Stimulated activated CD4-positive, alpha-beta T cell treated with anti-CD3 and anti-CD28 coated beads, Interleukin-15, amount 100 ng/mL, for 48 hours (primary cell): ENCODE measurements around the gene TBL1X.
A peak's percentile ranks its signal among the peaks of the same experiment; 100 is the strongest.

Source experiments
- DNase-seq, 2 donors: peaks; one replicate each; pipeline ENCODE4 v3.0.0-alpha.2; 2020; ENCODE audit warnings: low read depth in 2 of 2

Gene TBL1X

DNA sequence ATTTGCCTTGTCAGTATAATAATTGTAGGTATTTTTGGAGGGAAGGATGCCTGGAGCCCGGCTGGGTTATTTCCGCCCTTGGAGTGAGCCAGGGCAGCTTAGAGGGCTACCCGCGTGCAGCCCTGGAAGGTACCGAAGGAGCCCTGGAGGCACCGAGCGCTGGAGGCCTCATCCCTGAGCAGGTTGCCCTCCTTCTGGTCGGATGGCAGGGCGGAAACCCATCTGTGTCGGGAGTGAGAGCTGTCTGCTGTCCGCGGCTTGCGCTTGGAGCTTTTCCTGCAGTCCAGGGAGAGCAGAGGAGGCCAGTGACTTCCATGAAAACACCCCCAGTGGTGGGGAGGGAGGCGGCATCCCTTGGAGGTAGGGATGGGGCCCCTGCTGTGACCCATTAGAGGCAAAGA lies 122.1 kb downstream of the TBL1X start:
- DNase-seq, result no peak

GRCh38 chrX:9587642-9588041 lies 122.8 kb downstream of the TBL1X start:
- DNase-seq, result no peak

- no peak for DNase-seq
Measured at GRCh38 chrX:9591496-9591895, 126.6 kb downstream of the TBL1X start.

GRCh38 chrX:9593756-9594155 lies 128.9 kb downstream of the TBL1X start:
- DNase-seq, result no peak

- DNase-seq, result no peak
Measured at GRCh38 chrX:9595174-9595573, 130.3 kb downstream of the TBL1X start.

DNA sequence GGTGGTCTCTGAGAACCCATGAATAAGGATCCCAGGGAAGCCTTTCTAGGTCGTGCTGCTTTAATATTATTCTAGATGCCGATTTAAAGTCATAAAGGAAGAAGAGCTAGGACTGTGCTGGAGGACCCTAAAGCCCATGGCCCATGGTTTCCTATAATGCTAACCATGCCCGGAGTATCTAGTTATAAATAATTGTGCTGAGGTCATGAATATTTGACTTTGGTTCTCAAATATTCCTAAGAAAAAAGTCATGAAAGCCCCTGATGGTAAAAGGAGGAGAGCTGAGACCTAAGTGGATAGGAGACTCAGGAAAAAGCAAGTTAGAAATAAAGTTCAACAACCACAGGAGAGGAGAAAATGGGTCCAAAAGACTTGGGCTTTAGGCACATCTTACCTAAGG lies 132.0 kb downstream of the TBL1X start:
- no peak for DNase-seq

DNA sequence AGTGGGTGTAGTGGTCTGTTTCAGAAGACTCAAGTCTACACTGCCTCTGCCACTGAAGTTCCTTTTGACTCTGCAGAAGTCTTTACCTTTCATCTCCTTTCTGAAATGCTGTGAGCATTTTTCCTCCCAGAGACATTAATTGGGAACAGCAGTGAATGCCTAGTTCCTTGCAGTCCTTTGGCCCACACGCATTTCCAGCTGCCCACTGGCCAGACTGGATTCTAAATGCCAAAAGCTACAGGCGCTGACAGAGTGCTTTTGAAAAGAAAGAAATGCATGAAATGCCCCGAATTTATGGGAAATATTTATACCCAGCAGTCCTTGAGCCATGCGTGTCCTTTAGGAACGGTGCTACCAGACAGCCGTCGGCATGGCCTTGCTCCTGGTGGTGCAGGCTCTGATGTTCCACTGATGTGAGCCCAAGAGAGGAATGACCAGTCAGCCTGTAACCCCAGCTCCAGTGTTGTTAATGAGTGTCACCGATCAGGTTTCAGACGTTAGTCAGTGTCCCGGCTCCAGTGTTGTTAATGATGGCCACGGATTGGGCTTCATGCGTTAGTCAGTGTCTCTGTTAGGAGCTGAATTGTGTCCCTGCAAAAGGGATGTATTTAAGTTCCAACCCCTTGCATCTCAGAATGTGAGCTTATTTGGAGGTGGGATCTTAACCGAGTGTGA lies 132.6 kb downstream of the TBL1X start:
- no peak for DNase-seq

DNA sequence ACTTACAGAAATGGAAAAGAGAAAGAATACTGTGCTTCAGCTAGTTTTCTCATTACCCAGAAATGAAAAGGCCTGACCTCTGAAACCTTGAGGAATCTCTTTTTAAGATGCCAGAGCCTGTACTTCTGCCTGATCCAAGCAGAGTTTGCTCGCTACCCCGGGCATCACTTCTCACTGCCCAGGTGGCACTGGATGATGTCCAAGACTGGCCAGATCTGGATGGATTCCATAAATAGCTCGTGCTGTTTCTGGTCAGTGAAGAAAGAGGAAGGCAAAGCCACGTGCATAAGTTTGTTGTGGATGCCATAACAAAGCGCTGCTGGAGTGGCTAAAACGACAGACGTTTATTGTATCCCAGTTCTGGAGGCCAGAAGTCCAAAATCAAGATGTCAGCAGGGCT lies 133.5 kb downstream of the TBL1X start:
- DNase-seq, result no peak

DNA sequence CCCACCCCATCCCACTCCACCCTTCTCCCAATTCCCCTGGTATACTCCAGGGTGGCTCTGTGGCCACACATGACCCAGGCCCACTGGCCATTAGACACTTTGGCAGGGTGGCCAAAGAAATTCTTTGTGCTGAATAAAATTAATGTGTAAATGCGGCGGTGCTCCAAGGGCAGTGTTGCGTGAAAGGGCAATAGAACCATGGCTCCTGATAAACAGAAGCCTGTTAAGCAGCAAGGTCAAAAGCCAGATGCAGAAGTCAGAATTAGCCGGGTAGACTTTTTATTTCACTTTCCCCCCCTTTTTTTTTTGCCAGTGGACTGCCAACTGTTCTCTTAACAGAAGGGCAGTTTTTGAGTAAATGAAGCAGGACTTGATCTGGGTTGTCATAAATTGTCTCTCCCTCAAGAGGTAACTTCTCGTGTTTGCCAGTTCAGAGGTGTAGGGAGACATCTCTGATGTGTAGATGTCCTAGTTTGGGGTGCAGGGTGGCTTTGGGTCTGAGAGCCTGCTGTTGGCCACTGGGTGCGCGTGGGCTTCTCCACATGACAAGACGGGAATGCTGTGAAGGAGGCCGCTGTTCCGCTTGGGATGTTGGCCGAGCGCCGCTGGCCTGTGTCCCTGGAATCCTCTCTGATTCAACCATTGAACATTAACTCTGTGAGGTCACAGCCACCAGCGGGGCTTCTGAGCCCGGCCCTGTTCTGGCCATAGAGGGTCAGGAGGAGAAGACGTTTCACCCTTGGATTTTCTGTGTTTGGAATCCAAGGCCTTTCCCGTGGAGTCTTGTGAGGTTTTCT lies 139.5 kb downstream of the TBL1X start:
- no peak for DNase-seq

GRCh38 chrX:9604908-9605306 lies 140.0 kb downstream of the TBL1X start:
- DNase-seq, result no peak

DNA sequence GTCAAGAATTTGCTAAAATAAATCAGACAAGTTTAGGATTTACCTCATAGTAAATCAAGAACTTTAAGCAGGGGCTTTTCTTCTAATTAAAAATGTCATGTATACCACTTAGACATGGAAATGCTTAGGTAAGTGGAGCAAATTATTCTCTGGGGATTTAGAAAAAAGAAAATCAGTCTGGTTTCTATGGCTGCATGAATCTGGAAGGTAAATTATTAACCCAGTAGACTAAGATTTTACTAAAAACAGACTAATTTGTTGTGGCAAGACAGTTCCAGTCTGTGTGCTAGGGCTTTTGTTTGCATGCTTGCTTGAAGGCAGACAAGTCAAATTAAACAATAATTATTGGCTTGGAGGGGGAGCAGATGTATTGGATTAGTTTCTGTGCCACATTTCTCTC lies 140.6 kb downstream of the TBL1X start:
- no peak for DNase-seq

DNA sequence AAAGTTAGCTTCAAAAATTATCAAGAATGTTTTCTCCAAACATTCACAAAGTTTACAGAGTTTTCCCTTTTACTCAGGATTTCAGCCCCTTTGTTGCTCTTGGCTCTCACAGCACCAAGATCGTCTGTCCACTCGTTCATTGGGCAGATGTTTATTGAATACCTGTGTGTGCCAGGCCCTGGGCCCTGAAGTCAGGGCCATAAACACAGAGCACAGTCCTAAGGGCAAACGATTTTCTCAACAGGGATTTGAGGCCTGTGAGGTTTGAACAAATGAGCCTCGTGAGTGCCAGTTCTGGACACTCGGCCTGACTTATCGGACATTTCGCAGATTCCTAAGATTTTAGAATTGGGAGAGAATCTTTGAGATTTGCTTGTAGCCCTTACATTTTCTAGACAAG lies 142.1 kb downstream of the TBL1X start:
- DNase-seq, result no peak

DNA sequence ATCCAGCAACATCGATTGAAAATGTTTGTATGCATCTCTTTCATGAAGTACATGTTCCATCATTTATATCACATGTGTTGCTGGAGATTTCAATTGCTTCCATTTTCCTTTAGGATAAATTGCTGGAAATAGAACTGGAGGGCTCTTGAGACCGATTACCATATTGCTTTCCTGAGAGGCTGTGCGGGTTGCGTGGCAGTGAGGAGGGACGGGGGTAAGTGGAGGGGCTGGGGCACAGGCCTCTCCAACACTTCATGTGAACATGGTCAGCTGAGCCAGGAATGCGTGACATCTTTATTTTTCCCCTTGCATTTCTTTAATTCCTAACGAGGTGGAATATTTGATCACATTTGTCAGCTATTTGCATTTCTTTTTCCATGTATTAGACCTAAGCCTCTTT lies 144.6 kb downstream of the TBL1X start:
- DNase-seq, result no peak

- DNase-seq, result no peak
Measured at GRCh38 chrX:9609987-9610386, 145.1 kb downstream of the TBL1X start.

GRCh38 chrX:9610771-9611392 lies 146.0 kb downstream of the TBL1X start:
- no peak for DNase-seq

DNA sequence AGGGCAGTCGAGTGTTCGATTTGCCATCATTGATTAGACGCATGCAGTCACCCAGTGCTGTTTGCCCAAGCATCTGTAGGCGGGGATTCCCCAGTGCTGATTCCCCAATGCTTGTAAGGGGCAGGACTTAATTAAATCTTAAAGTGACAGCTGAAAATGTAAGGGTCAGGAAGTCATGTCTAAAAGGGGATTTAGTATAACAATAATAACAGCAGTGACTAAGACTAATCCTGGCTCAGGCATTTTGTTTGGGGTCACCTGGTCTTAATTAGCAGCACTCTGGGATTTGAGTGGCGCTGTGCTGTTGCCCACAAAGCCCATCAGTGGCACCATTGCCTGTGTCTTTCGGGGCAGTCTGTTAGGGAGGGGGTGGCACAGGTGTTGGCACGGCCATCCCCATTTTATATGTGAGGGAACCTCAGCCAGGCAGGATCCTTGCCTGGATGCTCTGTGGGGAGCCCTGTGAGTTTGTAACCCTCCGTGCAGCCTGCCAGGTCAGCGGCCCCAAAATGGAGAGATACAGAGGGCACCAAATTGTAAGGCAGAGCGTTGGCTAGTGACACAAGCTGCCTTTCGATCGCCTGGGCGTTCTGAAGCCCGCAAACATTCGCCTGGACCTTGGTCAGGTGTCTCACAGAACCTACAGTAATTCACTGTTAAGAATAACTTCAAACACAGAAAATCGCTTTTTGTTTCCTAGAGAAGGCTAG lies 146.7 kb downstream of the TBL1X start:
- no peak for DNase-seq

GRCh38 chrX:9612146-9612505 lies 147.3 kb downstream of the TBL1X start:
- no peak for DNase-seq

DNA sequence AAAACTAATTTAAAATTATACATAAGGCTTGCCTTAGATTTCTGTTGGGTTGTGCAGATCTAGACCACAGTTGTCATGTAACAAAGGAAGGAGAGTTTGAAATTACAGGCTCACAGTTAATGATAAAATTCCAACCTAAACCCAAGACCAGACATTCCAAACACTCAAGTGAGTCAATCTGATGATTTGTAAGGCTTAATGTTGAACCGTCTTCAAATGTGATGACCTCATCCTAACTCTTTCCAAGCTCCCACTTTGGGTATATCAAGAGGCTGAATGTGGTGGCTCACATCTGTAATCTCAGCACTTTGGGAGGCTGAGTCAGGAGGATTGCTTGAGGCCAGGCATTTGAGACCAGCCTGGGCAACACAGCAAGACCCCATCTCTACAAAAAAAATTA lies 149.2 kb downstream of the TBL1X start:
- no peak for DNase-seq

DNA sequence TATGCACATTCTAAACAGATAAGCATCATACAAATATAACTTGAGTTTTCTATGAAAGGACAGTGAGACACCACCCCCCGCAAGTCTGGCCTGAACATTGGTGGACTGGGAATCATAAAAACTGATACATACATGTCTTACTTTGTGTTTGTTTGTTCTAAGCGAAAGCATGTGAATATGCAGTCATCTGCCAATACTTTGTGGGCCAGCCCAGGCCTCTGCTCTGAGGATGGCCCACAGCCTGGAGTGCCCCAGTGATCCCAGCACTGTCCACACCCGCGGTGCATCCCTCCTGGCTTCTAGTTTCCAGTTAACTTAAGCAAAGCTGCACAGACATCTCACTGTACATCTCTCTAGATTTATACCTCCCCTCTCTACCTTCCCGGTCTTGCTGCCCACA lies 154.3 kb downstream of the TBL1X start:
- DNase-seq, result no peak

GRCh38 chrX:9619581-9619980 lies 154.7 kb downstream of the TBL1X start:
- no peak for DNase-seq

GRCh38 chrX:9622128-9622527 lies 157.3 kb downstream of the TBL1X start:
- peak in 1 of 2 donors; percentile 3 for DNase-seq

- DNase-seq, result no peak
Measured at GRCh38 chrX:9626379-9626778, 161.5 kb downstream of the TBL1X start.

DNA sequence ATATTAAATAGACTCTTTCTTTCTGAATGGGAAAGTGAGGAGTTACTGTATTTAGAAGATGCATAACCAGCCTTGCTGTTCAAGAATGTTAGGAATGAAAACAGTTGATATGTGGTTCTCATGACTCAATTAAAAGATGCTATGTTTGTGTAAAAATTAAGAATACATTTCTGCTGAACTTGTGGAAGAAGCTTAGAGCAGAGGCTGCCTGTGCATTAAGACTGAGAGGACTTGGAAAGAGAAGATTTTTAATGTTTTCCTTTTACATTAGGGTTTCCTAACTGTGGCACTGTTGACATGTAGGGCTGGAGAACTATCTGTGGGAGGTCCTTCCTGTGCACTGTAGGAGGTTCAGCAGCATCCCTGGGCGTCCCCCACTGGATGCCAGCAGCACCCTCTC lies 163.1 kb downstream of the TBL1X start:
- no peak for DNase-seq
